Posterior vena cava (tissue), 2 donors: ENCODE measurements around the gene CCDC24. TPM values are rescaled to one million over a fixed set of nuclear protein-coding genes. Genes with fewer than 3 reads are reported as not detected.

ENCODE experiments used
- total RNA-seq, 2 donors: library from RNA; stranded (reverse); fragmentation: NEBNext Ultra II Directional; extraction: Animal tissue kit (Norgen Biotek cat#: 25700); gene quantifications; one replicate each; pipeline ENCODE4 v1.2.1, GENCODE V29; 2021
- donor health status: DM: yes; HTN: yes; CAD: no.
- donor health status: DM: yes; HTN: yes; CAD: no.

CCDC24 gene
- total RNA-seq, 2 donors from 2014 or later, result 2.5 to 4.1 TPM

Other genes starting within 250 kb of the CCDC24 start
- gene ARTN, start 57.8 kb upstream of the CCDC24 start, total RNA-seq, result 1 to 10 TPM; 2.5 to 4.2 TPM
- gene IPO13, start 44.6 kb upstream of the CCDC24 start, total RNA-seq, result 10 to 100 TPM; 20.4 to 21.8 TPM
- gene DPH2, start 21.6 kb upstream of the CCDC24 start, total RNA-seq, result 10 to 100 TPM; 13.5 to 14.5 TPM
- gene ATP6V0B, start 16.6 kb upstream of the CCDC24 start, total RNA-seq, result 10 to 100 TPM; 69.4 to 77.4 TPM
- 10 to 100 TPM; 39.0 to 45.7 TPM for gene B4GALT2, start 12.4 kb upstream of the CCDC24 start, total RNA-seq
- gene SLC6A9, start 39.9 kb downstream of the CCDC24 start, total RNA-seq, result 10 to 100 TPM in 1 of 2 donors, 1 to 10 TPM in 1; 7.8 to 12.2 TPM
- gene KLF17, start 127.2 kb downstream of the CCDC24 start, total RNA-seq, result under 1 TPM; 0.24 to 0.32 TPM
- gene KLF18, start 150.0 kb downstream of the CCDC24 start, total RNA-seq, result not detected
- gene DMAP1, start 221.9 kb downstream of the CCDC24 start, total RNA-seq, result 10 to 100 TPM; 18.5 to 23.6 TPM